ENCODE results near the gene FANCE.
A peak's percentile ranks its signal among the peaks of the same experiment; 100 is the strongest.

Gene FANCE

DNA sequence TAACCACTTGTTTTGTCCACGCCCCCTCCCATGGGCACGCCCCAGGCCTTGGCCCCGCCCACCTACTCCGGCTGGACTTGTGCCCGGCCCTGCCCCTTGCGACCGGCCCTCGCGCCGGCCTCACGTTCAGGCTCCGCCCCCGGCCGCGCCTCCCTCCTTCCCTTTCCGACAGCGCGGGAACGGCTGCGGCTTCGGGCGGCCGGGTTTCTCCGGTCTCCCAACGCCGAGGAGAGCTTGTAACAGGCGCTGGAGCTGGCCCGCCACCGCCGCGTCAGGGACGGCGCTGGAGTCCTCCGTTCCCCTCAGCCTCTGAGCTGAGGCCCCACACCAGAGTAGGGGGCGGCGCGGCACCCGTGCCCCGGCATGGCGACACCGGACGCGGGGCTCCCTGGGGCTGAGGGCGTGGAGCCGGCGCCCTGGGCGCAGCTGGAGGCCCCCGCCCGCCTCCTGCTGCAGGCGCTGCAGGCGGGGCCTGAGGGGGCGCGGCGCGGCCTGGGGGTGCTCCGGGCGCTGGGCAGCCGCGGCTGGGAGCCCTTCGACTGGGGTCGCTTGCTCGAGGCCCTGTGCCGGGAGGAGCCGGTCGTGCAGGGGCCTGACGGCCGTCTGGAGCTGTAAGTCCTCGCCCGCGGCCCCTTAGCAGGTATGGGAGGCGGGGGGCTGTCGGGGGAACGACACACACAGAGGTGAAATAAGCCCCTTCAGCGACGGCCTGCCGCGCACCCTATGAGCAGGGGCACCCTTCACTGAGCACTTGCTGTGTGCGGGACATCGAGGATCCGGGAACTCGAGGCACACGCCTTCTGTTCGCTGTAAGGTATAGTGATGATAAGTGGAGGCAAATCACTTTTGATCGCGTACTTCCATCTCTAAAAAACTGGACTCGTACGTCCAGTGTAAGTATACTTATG is at the start of gene FANCE:
Gene FANCE, plus strand, starts transcription at position 156 of the 908 bp plus-strand sequence. Its CDS starts 208 bp downstream, at position 364.
- peak; percentile 72 to 86 for DNase-seq (ENCODE audit: low read depth in 2 of 2)

GRCh38 chr6:35402856-35403191 is 49.3 kb upstream of the FANCE start:
- DNase-seq (ENCODE audit: low read depth in 2 of 2): no peak

- DNase-seq (ENCODE audit: low read depth in 2 of 2): no peak
Measured at GRCh38 chr6:35403544-35404442, 48.3 kb upstream of the FANCE start.

GRCh38 chr6:35406711-35407485 is 45.2 kb upstream of the FANCE start:
- no peak for DNase-seq (ENCODE audit: low read depth in 2 of 2)

GRCh38 chr6:35409245-35409644 is 42.9 kb upstream of the FANCE start:
- DNase-seq (ENCODE audit: low read depth in 2 of 2): no peak

GRCh38 chr6:35410131-35410530 is 42.0 kb upstream of the FANCE start:
- no peak for DNase-seq (ENCODE audit: low read depth in 2 of 2)

DNA sequence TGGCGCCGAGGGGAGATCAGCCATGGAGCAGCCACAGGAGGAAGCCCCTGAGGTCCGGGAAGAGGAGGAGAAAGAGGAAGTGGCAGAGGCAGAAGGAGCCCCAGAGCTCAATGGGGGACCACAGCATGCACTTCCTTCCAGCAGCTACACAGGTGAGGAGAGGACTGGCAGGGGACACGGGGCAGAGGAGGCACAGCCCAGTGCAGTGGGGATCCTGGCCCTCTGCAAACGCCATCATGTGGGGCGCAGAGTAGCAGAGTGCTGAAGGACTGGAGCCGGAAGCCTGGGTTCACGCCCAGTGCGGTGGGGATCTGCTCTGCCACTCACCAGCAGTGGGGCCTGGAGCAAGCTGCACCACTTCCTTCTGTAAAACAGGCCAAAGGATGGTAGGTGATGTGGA is 41.1 kb upstream of the FANCE start:
- no peak for DNase-seq (ENCODE audit: low read depth in 2 of 2)

DNA sequence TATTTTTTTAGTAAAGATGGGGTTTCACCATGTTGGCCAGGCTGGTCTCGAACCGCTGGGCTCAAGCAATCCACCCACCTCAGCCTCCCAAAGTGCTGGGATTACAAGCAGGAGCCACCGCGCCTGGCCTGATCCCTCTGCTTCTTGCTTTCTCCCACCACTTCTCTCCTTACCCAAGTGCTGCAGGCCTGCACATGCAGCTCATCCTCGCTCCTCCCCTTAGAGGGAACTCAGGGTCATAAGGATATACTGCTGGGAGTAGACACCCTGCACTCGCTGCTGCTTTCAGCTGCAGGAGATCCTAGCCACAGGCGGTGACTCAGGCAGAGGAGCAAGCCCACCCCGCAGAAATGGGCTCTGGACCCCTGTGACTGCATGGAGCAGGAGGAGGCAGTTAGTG is 40.0 kb upstream of the FANCE start:
- DNase-seq (ENCODE audit: low read depth in 2 of 2): no peak

DNA sequence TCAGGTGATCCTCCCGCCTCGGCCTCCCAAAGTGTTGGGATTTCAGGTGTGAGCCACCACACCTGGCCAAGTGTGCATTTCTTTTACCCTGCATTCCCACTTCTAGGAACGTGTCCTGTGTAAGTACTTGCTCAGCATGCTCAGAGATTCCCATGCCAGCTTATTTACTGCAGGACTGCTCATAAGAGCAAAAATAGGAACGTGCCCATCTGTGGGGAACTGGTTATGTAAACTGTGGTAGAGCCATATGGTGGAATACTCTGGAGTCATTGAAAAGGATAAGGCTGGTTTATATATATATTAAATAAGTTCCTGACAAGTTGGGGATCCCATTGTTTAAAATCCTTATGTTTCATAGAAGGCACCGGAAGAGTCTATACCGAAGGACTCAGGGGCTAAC is 38.2 kb upstream of the FANCE start:
- no peak for DNase-seq (ENCODE audit: low read depth in 2 of 2)

GRCh38 chr6:35415065-35415891 is 36.9 kb upstream of the FANCE start:
- no peak for DNase-seq (ENCODE audit: low read depth in 2 of 2)

- no peak for DNase-seq (ENCODE audit: low read depth in 2 of 2)
Measured at GRCh38 chr6:35417979-35418661, 34.0 kb upstream of the FANCE start.

DNA sequence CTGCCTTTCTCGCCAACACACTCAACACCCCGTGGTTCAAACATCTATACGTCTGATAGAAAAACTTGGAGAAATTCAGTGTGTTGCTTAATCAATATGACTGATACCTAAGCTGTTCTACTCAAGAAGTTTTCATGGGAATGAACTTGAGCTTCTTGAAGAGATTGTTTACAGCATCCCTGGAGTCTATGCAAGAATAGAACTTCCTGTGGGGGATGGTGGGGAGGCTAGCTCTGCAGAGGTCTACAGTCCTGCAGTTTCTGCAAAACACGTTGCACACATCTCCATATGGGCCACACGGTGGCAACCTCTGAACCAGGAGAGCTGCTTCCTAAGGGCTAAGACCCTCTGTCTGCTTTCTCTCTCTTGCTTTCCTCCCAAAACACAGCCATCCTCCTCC is 32.7 kb upstream of the FANCE start:
- DNase-seq (ENCODE audit: low read depth in 2 of 2): no peak

DNA sequence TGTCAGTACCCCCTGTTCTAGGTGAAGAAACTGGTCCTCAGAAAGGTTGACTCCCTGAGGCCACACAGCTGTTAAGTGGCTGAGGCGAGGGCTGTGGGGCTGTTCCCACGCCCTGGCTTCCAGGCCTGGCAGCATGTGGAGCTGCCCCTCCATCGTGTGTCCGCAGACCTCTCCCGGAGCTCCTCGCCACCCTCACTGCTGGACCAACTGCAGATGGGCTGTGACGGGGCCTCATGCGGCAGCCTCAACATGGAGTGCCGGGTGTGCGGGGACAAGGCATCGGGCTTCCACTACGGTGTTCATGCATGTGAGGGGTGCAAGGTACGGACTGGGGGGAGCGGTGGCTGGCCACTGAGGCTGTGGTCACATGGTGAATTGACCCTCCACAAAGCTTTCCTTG is 32.2 kb upstream of the FANCE start:
- DNase-seq (ENCODE audit: low read depth in 2 of 2): no peak

DNA sequence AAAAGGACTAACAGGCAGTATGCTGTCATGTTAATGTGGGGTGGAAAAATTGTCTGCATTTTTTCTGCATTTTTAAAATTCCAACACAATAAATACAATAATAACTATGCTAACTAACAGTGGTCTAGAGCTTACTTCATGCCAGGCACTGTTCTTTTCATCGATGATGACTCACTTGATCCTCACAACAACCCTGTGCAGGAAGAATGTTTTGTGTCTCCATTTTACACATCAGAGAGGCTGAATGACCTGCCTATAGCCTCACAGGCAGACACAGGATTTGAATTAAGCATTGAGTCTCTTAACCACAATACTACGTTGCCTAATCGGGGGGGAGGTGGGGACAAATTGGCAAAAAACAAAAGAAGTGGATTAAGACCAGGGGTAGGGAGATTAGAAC is 26.9 kb upstream of the FANCE start:
- DNase-seq (ENCODE audit: low read depth in 2 of 2): no peak

GRCh38 chr6:35426074-35426473 is 26.1 kb upstream of the FANCE start:
- DNase-seq (ENCODE audit: low read depth in 2 of 2): no peak

DNA sequence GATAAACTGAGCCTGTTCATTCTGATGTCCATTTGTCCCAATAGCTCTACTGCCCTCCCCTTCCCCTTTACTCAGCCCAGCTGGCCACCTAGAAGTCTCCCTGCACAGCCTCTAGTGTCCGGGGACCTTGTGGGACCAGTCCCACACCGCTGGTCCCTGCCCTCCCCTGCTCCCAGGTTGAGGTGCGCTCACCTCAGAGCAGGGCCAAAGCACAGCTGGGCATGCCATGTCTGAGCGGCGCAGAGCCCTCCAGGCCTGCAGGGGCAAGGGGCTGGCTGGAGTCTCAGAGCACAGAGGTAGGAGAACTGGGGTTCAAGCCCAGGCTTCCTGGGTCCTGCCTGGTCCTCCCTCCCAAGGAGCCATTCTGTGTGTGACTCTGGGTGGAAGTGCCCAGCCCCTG is 24.7 kb upstream of the FANCE start:
- DNase-seq (ENCODE audit: low read depth in 2 of 2): no peak

DNA sequence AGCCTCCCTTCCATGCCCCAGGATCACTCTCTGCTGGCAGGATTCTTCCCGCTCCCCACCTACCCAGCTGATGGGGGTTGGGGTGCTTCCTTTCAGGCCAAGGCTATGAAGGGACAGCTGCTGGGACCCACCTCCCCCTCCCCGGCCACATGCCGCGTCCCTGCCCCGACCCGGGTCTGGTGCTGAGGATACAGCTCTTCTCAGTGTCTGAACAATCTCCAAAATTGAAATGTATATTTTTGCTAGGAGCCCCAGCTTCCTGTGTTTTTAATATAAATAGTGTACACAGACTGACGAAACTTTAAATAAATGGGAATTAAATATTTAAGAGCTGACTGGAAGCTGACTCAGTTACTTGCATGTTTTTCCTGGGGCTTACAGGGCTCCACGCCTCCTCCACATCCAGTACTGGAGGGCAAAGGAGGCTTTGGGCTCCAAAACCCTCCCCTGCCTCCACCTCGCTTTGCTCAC is 24.3 kb upstream of the FANCE start:
- DNase-seq (ENCODE audit: low read depth in 2 of 2): no peak

DNA sequence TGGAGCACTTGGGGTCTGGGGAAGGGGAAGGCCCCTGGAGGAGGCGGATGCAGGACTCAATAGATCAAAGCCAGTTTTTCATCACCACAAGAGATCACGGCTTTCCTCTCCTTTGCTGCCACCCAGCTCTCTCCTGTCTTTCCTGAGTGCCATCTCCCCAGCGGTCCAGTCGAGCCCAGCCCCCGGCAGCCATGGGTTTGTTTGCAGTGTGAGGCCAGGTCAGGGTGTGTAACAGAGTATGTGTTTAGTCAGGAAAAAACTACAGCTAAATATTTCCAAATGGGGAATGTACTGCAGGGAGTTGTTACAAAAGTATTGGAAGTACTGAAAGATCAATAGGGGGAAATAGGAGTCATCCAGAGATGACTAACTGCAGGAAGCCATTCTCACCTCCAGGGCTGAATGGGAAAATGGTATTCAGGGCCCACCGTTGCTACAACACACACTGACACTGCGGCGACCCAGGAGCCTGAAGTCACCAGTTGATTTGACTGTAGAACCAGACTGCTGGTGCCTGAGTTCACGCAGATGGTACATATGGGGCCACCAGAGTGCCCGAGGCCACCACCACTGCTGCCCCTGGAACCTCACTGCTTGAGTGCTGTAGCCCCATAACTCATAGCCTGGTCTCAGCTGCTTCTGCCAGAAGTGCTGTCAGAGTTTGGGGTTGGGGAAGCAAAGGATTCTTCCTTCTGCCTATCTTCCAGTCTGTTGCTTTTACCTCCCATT is 23.6 kb upstream of the FANCE start:
- no peak for DNase-seq (ENCODE audit: low read depth in 2 of 2)

GRCh38 chr6:35429463-35429862 is 22.7 kb upstream of the FANCE start:
- DNase-seq (ENCODE audit: low read depth in 2 of 2): no peak

DNA sequence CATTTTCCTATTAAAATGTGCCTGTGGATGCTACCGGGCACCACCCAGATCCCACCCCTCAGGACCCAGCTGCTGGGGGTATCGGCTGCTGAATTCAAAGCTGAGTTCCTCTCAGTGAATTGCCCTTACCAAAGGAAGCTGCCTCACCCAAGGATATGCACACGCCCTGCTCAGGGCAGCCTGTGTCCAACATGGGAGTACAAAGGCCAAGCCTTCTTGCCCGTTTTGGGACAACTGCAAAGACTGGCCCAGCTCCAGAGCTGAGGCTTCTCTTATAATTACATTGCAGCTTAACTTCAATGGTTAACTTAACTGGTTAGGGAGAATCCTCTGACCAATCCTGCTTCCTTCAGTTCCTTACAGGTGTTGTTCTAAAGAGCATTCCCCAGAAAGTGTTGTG is 19.8 kb upstream of the FANCE start:
- no peak for DNase-seq (ENCODE audit: low read depth in 2 of 2)
